Osteocyte (in vitro differentiated cells): ENCODE measurements around the gene SCGB1C2. TPM values are rescaled to one million over a fixed set of nuclear protein-coding genes. Genes with fewer than 3 reads are reported as not detected.
"Not testable (repeated sequence)": the region's sequence is repeated elsewhere in the genome, so short reads cannot be mapped to it uniquely, and the experiment has no call there.

Experiments
- DNase-seq: peaks from one replicate; pipeline ENCODE4 v3.0.0; 2021; ENCODE audit warnings: mixed read lengths; ENCODE audit not compliant: unreplicated experiment; ENCODE audit errors: extremely low spot score
- H3K27ac Mint-ChIP-seq: one replicate; pipeline ENCODE4 v1.8.0; 2021; ENCODE audit warnings: mild to moderate bottlenecking, mixed read lengths; ENCODE audit not compliant: unreplicated experiment
- H3K27me3 Mint-ChIP-seq: one replicate; pipeline ENCODE4 v1.8.0; 2021; ENCODE audit warnings: mixed read lengths; ENCODE audit not compliant: unreplicated experiment
- H3K36me3 Mint-ChIP-seq: one replicate; pipeline ENCODE4 v1.8.0; 2021; ENCODE audit warnings: mixed read lengths; ENCODE audit not compliant: unreplicated experiment
- H3K4me1 Mint-ChIP-seq: one replicate; pipeline ENCODE4 v1.8.0; 2021; ENCODE audit warnings: mixed read lengths; ENCODE audit not compliant: unreplicated experiment
- H3K4me3 Mint-ChIP-seq: one replicate; pipeline ENCODE4 v1.8.0; 2021; ENCODE audit warnings: mild to moderate bottlenecking, moderate library complexity, mixed read lengths; ENCODE audit not compliant: unreplicated experiment
- H3K9me3 Mint-ChIP-seq: one replicate; pipeline ENCODE4 v1.8.0; 2021; ENCODE audit warnings: mixed read lengths; ENCODE audit not compliant: unreplicated experiment
- total RNA-seq: library from RNA; stranded (reverse); gene quantifications from 2 replicates; pipeline ENCODE4 v1.2.1, GENCODE V29; 2021
- TF ChIP-seq, protein P1 (sequence below): fragments of 200-600 bp; sonication (generic); IDR thresholded peaks from 2 replicates; pipeline ENCODE4 v1.5.0; 2021; ENCODE audit warnings: antibody characterized with exemption, mild to moderate bottlenecking, moderate library complexity

The SCGB1C2 gene
- total RNA-seq, 1 donor from 2014 or later: not detected

DNA sequence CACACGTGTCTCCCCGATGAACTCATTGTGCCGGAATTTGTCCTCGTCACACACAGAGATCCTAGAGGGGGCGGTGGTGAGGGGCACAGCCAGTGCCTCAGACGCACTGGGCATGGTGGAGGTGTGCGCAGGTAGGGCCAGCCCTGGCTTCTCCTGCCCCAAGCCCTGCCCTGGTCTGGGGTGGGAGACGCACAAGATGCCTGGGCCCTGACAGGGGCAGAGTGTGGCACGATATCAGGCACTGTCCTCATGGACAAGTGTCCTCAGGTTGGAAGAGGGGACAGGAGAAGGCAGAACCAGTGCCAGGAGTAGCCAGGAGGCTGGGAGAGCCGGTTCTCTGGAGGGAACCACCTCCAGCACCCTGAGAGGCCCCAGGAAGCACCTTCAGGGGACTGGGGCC, 24.1 kb downstream of the SCGB1C2 start:
- Mint-ChIP-seq H3K27me3 (peaks cover 14% of the 10 kb centered on the region), H3K4me3 (no peak overlapping the region)

DNA sequence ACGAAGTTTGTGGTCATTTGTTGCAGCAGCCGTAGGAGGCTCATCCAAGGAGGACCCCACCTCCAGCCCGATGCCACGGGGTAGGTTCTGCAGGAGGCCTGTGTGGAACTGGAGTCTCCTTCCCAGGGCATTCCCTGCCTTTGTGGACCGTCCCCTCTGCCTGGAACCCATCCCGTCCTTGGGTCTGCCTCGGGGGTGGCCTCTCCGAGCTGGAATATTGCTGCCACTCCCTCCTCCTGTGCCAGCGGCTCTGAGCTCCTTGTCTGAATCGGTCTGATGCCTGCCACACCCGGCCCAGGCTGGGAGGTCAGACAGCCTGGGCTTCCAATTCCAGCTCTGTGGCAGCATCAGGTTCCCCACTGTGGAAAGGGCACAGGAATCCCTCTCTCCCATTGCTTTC, 25.3 kb downstream of the SCGB1C2 start:
- TF ChIP-seq, protein P1, sequence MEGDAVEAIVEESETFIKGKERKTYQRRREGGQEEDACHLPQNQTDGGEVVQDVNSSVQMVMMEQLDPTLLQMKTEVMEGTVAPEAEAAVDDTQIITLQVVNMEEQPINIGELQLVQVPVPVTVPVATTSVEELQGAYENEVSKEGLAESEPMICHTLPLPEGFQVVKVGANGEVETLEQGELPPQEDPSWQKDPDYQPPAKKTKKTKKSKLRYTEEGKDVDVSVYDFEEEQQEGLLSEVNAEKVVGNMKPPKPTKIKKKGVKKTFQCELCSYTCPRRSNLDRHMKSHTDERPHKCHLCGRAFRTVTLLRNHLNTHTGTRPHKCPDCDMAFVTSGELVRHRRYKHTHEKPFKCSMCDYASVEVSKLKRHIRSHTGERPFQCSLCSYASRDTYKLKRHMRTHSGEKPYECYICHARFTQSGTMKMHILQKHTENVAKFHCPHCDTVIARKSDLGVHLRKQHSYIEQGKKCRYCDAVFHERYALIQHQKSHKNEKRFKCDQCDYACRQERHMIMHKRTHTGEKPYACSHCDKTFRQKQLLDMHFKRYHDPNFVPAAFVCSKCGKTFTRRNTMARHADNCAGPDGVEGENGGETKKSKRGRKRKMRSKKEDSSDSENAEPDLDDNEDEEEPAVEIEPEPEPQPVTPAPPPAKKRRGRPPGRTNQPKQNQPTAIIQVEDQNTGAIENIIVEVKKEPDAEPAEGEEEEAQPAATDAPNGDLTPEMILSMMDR: no peak
- no peak for DNase-seq
- Mint-ChIP-seq H3K27me3 (peaks cover 14% of the 10 kb centered on the region), H3K4me3 (no peak overlapping the region), H3K4me1 (no peaks in the 10 kb centered on the region), H3K36me3 (no peaks in the 10 kb centered on the region), H3K27ac (no peak overlapping the region), H3K9me3 (no peaks in the 10 kb centered on the region)

More for the DNA sequence above, 24.1 kb downstream of the SCGB1C2 start:
- Mint-ChIP-seq H3K4me1 (no peaks in the 10 kb centered on the region), H3K36me3 (no peaks in the 10 kb centered on the region), H3K9me3 (no peaks in the 10 kb centered on the region), H3K27ac (no peak overlapping the region)
- TF ChIP-seq, protein P1: no peak
- DNase-seq: no peak

DNA sequence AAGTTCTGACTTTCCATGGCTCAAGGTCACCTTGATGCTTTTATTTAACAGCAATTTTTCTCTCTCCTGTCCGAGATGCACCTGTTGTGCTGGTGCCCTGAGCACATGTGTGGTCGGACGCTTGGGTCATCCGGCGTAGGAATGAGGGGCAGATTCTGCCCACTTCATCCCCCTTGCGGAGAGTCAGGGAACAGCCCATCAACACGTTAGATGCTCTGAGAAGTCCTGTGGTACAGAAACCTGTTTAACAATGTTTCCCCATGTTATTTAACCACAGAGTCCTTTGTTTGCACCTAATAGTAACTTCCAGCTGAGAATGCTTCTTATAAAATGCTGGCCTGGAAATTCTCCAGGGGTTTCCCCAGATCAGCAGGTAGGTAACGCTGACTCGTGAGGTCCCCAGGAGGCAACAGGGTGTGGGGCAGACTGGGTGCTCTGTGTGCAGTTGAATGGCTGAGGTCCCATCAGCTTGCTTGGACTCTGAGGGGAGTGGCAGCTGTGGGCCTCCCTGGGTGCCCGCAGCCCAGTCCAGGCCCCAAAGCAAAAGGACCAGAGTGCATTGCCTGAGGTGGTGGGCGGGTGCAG, 26.2 kb downstream of the SCGB1C2 start:
- H3K36me3 Mint-ChIP-seq: no peaks in the 10 kb centered on the region
- H3K27me3 Mint-ChIP-seq: peaks cover 10% of the 10 kb centered on the region
- H3K27ac Mint-ChIP-seq: no peak overlapping the region
- DNase-seq: no peak
- TF ChIP-seq, protein P1: peak; percentile 24
- no peaks in the 10 kb centered on the region for H3K9me3 Mint-ChIP-seq
- no peak overlapping the region for H3K4me3 Mint-ChIP-seq
- no peaks in the 10 kb centered on the region for H3K4me1 Mint-ChIP-seq

DNA sequence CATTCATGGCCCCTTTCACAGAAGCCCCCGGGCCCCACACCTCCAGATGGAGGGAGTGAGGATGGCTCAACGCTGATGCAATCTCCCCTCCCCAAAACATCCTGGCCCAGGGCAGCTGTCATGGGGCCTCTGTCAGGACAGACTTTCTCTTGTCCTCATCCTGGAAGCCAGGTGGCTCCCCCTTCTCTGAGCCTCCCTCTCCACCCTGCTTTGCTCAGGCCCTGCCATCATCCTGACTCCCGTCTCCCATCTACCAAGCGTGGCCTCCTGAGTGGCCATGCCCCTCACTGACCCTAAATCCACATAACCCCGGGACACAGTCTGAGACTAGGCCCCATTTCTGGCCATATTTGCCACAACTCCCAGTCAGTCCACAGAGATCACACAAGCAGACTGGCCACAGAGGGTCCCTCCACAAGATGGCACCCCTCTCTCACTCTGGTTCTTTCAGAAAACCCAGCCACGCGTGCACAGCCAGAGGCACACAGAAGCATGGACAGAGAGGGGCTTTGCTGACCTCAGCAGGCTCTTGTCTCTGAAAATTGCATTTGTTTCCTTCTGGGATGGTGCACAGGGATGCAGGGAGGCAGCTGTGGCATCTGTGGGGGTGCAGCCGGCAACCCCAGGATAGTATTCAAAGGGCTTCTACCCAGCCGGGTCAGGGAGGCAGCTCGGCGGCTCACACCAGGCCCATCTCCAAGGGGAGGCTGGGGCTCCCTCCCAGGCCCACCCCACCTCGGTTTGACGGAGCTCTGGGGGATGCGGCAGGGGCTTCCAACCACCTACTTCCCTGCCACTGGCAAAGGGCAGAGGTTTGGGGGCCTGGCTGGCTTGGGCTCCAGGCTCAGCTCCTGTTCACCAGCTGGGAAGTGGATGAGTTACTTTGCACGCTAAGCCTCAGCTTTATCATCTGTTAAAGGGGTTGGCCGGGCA, 27.2 kb downstream of the SCGB1C2 start:
- no peaks in the 10 kb centered on the region for H3K4me1 Mint-ChIP-seq
- TF ChIP-seq, protein P1: peak; percentile 65
- H3K36me3 Mint-ChIP-seq: no peaks in the 10 kb centered on the region
- H3K27ac Mint-ChIP-seq: no peak overlapping the region
- H3K4me3 Mint-ChIP-seq: no peak overlapping the region
- no peak for DNase-seq
- H3K27me3 Mint-ChIP-seq: peaks cover 17% of the 10 kb centered on the region
- no peaks in the 10 kb centered on the region for H3K9me3 Mint-ChIP-seq

DNA sequence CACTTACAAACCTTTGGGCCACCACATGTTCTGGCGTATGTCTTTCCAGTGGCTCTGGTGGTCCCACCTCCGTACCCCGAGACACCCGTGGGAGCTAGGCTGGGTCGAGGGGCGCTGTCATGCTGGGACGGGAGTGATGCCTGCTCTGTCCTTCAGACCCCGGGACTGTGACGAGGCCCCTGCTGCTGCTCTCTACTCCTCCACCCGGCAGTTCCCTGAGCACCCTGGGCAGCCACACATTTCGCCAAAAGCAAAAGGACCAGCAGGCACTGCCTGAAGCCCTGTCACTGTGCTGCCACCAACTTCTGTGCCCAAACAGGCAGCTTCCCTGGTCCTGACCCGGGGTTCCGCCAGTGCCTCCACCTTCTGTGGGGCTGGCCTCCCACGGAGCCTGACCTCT, 28.6 kb downstream of the SCGB1C2 start:
- H3K4me3 Mint-ChIP-seq: no peak overlapping the region
- H3K27ac Mint-ChIP-seq: no peak overlapping the region

DNA sequence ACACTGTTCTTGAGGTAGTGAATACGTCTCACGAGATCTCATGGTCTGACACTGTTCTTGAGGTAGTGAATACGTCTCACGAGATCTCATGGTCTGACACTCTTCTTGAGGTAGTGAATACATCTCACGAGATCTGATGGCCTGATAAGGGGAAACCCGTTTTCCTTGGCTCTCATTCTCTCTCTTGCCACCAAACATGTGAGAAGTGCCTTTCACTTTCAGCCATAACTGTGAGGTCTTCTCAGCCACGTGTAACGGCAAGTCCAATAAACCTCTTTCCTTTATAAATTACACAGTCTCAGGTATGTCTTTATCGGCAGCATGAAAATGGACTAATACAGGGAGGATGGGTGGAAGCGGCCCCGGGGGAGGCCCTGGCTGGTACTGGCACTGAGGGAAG, 31.2 kb downstream of the SCGB1C2 start:
- not testable (repeated sequence) for H3K4me3 Mint-ChIP-seq, H3K27ac Mint-ChIP-seq, H3K9me3 Mint-ChIP-seq, DNase-seq, H3K4me1 Mint-ChIP-seq, H3K36me3 Mint-ChIP-seq
- peaks cover 11% of the 10 kb centered on the region for H3K27me3 Mint-ChIP-seq

More for the DNA sequence above, 28.6 kb downstream of the SCGB1C2 start:
- peaks cover 17% of the 10 kb centered on the region for H3K27me3 Mint-ChIP-seq
- H3K36me3 Mint-ChIP-seq: no peaks in the 10 kb centered on the region
- no peak for DNase-seq
- H3K9me3 Mint-ChIP-seq: no peaks in the 10 kb centered on the region
- H3K4me1 Mint-ChIP-seq: no peaks in the 10 kb centered on the region
- TF ChIP-seq, protein P1: no peak
